Occipital lobe (tissue), 2 donors: Measurements from ENCODE around the gene ATXN2. TPM values are rescaled to one million over a fixed set of nuclear protein-coding genes. Genes with fewer than 3 reads are reported as not detected.
A peak's percentile ranks its signal among the peaks of the same experiment; 100 is the strongest.
"Not testable (repeated sequence)": the region's sequence is repeated elsewhere in the genome, so short reads cannot be mapped to it uniquely, and the experiment has no call there.

Experiments
- DNase-seq: peaks from one replicate; lab custom pipeline; 2025; lab: John Stamatoyannopoulos, UW
- total RNA-seq: library from RNA; depleted of rRNA; stranded (reverse); fragments of >200 nt; gene quantifications from one replicate; pipeline ENCODE4 v1.2.3, GENCODE V29; 2014

Gene ATXN2
- total RNA-seq, 1 donor from 2014 or later, result 79.5 TPM

GRCh38 chr12:111574797-111575443, 24.2 kb downstream of the ATXN2 start:
- DNase-seq, result no peak

GRCh38 chr12:111573476-111573875, 25.6 kb downstream of the ATXN2 start:
- no peak for DNase-seq

- DNase-seq, result no peak
These were observed 28.8 kb downstream of the ATXN2 start for GRCh38 chr12:111570084-111570961.

DNA sequence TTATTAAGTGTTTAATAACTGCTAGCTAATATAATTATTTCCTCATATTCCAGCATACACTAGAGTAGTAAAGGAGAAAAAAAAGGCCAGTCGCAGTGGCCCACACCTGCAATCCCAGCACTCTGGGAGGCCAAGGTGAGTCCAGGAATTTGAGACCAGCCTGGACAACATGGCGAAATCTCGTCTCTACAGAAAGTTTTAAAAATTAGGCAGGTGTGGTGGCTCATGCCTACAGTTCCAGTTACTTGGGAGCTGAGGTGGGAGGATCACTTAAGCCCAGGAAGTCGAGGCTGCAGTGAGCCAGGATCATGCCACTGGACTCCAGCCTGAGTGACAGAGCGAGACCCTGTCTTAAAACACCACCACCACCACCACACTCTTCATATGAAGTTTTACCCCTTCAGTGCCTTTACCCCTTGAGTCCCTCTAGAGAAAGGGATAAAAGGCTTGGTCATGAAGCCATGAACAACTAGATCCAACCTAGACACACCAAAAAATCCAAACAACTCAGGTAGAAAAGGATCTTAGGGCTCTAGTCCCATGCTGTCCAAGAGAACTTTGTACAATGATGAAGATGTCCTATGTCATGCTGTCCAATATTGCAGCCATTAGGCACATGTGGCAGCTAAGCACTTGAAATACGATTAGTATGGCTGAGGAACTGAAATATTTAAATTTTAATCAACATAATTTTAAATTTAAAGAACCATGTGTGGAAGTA, 29.6 kb downstream of the ATXN2 start:
- DNase-seq, result no peak

DNA sequence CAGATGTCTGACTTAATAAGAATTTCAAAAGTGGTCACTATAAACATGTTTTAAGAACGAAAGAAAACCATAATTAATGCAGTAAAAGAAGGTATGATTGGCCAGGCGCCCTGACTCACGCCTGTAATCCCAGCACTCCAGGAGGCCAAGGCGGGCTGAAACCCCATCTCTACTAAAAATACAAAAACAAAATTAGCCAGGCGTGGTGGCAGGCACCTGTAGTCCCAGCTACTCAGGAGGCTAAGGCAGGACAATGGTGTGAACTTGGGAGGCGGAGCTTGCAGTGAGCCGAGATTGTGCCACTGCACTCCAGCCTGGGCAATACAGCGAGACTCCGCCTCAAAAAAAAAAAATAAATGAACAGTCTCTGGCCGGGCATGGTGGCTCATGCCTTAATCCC, 38.3 kb downstream of the ATXN2 start:
- not testable (repeated sequence) for DNase-seq

GRCh38 chr12:111558107-111558376, 41.1 kb downstream of the ATXN2 start:
- DNase-seq, result no peak

- no peak for DNase-seq
These were observed 41.6 kb downstream of the ATXN2 start for GRCh38 chr12:111557271-111558106.

DNA sequence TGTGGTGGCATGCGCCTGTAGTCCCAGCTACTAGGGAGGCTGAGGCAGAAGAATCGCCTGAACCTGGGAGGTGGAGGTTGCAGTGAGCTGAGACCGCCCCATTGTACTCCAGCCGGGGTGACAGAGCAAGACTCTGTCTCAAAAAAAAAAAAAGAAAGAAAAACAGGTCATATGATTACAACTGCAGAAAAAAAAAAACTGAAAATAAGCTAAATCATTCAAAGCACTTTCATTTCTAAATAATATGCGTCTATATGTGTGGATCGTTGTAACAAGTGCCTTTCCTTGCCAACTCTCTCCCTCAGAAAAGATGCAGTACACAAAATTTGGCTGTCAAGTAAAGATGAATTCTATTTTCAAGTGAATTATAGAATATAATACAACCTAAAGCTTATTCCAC, 42.4 kb downstream of the ATXN2 start:
- DNase-seq, result no peak

GRCh38 chr12:111555313-111555712, 43.8 kb downstream of the ATXN2 start:
- DNase-seq, result not testable (repeated sequence)

GRCh38 chr12:111546758-111547383, 52.2 kb downstream of the ATXN2 start:
- DNase-seq, result no peak

- no peak for DNase-seq
These were observed 52.9 kb downstream of the ATXN2 start for GRCh38 chr12:111546171-111546570.

- no peak for DNase-seq
These were observed 55.1 kb downstream of the ATXN2 start for GRCh38 chr12:111544032-111544431.

GRCh38 chr12:111532751-111533150, 66.4 kb downstream of the ATXN2 start:
- no peak for DNase-seq

DNA sequence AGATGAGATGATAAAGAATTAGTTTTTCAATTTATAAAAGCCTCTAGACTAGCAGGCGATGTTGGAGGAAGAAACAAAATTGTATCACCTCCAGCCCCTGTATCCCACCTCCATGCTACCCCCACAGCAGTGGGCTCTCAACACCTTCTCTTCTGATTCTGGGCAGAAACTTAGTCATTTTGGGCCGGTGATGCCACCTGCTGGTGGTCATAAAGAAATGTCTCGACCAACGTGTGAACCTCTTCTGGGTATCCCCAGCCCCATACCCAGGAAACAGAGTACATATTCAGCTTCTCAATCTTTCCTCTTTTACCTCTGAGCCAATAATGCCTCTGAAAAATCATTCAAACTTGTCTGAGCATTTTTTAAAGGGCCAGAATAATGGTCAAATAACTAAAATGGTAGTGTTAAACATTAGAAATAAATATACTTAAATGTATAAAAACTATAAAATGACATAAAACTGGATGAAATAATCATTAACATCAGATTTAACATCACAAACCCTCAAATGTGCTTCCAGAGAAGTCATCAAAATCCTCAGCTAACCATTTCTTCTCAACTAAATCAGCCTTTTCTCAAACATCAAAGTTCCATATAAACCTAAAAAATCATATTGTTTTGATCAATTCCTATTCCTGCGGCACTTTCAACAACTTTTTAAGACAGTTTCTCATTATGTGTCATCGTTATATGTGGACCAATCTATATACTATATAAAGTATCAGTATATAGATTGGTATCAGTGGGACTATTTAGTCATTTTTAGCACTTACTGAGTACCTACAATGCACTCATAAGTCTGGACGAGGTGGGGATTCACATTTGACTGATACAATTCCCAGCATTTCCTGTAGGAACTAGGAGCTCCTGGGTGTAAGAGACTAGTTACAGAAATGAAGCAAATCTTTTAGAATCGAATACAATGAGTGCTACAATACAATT, 69.4 kb downstream of the ATXN2 start:
- DNase-seq, result peak; percentile 15

GRCh38 chr12:111523587-111524167, 75.4 kb downstream of the ATXN2 start:
- no peak for DNase-seq

GRCh38 chr12:111521801-111522200, 77.3 kb downstream of the ATXN2 start:
- DNase-seq, result no peak

DNA sequence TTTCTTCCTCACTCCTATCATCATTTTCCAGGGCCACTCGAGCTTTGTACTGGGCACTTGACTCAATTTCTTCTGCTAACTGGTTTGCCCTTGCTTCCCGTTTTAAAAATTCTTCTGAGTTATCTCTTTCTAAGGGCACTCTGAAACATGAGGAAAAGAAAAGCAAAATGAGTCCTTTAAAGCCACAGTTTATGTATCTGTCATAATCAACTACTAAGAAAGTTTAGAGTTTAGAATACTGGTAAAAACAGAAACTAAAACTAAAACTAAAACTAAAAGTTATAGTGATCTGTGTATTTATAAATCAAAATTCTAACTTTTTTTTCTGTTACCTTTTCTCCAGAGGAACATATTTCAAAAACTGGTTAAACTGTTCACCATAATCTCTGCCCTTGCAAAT, 79.2 kb downstream of the ATXN2 start:
- no peak for DNase-seq

- no peak for DNase-seq
These were observed 80.0 kb downstream of the ATXN2 start for GRCh38 chr12:111519083-111519482.

DNA sequence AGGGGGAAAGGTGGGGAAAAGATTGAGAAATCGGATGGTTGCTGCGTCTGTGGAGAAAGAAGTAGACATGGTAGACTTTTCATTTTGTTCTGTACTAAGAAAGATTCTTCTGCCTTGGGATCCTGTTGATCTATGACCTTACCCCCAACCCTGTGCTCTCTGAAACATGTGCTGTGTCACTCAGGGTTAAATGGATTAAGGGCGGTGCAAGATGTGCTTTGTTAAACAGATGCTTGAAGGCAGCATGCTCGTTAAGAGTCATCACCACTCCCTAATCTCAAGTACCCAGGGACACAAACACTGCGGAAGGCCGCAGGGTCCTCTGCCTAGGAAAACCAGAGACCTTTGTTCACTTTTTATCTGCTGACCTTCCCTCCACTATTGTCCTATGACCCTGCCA, 91.4 kb downstream of the ATXN2 start:
- not testable (repeated sequence) for DNase-seq

GRCh38 chr12:111507258-111507657, 91.9 kb downstream of the ATXN2 start:
- DNase-seq, result not testable (repeated sequence)
